ENCODE data around the gene EVL. TPM values are rescaled to one million over a fixed set of nuclear protein-coding genes. Genes with fewer than 3 reads are reported as not detected.

Gene EVL
- total and polyA plus RNA-seq, 2 of the 8 experiments (the other 6 are each of a cell fraction or from before 2014, with no cell fraction given): 30.7 to 64.6 TPM

GRCh38 chr14:100059438-100059781 lies 5.8 kb upstream of the EVL start:
- no peak overlapping the region for H2BK12ac ChIP-seq (ENCODE audit: low read depth, low read length)
- FAIRE-seq (no peak), DNase-seq (ENCODE audit: low read depth in 1 of 2, low spot score in 2 of 2) (no peak)
- H3K27ac ChIP-seq (ENCODE audit: low read depth, low read length): no peak overlapping the region
- H3K9ac ChIP-seq (replicated peaks in 1 of 4; ENCODE audit: extremely low read depth in 1 of 4, low read depth in 3 of 4, low read length in 3 of 4): no peak overlapping the region
- ChIA-PET CTCF (ENCODE audit: partially characterized antibody) (interaction anchor here (0.6 to 5.1 kb wide), 4 partner anchors 12 to 49 kb away, joined by 3 to 21 read pairs (median 8); no protein-coding TSS in a partner anchor), POLR2A (ENCODE audit: partially characterized antibody) (interaction anchor here (1.2 kb wide), 1 partner anchor 16 kb away, joined by 3 read pairs; no protein-coding TSS in a partner anchor)
- no peaks in the 10 kb centered on the region for H3K27me3 ChIP-seq (replicated peaks in 1 of 4; ENCODE audit: control insufficient read depth in 3 of 4, extremely low read depth in 1 of 4, insufficient read depth in 3 of 4, low read length in 3 of 4)
- no peak overlapping the region for H3K23ac ChIP-seq (ENCODE audit: insufficient read length)
- no peak overlapping the region for H3K56ac ChIP-seq (replicated peaks; ENCODE audit: insufficient read length, low read depth, low read length)
- no peak overlapping the region for H3K4ac ChIP-seq (replicated peaks; ENCODE audit: insufficient read length, low read depth, low read length)
- no peak overlapping the region for H4K8ac ChIP-seq (ENCODE audit: extremely low read depth, insufficient read depth, low read length)
- H4K20me1 ChIP-seq (replicated peaks in 1 of 2; ENCODE audit: control insufficient read depth in 1 of 2, insufficient read depth in 2 of 2, low read length in 2 of 2): peaks cover 0 to 2% of the 10 kb centered on the region in 2 experiments
- no peaks in the 10 kb centered on the region for H3K36me3 ChIP-seq (ENCODE audit: control insufficient read depth in 2 of 4, insufficient read depth in 4 of 4, low read length in 3 of 4)
- no peak overlapping the region for H3K4me3 ChIP-seq (ENCODE audit: extremely low read depth in 1 of 4, insufficient read depth in 2 of 4, low read depth in 3 of 4, low read length in 4 of 4)
- no peak for TF ChIP-seq ASH2L (IDR thresholded peaks at IDR 0.05; ENCODE audit: low read length)
- TF ChIP-seq ZNF274 (IDR thresholded peaks at IDR 0.05; ENCODE audit: borderline replicate concordance, extremely low read depth, low read length): no peak
- TF ChIP-seq NANOG (IDR thresholded peaks at IDR 0.05; ENCODE audit: insufficient read depth, low read depth, low read length, poor library complexity, severe bottlenecking): no peak
- TF ChIP-seq GTF2F1 (IDR thresholded peaks at IDR 0.05; ENCODE audit: borderline replicate concordance, low read depth, low read length): no peak
- TF ChIP-seq CEBPB (IDR thresholded peaks at IDR 0.05; ENCODE audit: low read depth, low read length): no peak
- no peak for TF ChIP-seq RFX5 (IDR thresholded peaks at IDR 0.05; ENCODE audit: borderline replicate concordance, low read depth, low read length)
- TF ChIP-seq, protein P1, sequence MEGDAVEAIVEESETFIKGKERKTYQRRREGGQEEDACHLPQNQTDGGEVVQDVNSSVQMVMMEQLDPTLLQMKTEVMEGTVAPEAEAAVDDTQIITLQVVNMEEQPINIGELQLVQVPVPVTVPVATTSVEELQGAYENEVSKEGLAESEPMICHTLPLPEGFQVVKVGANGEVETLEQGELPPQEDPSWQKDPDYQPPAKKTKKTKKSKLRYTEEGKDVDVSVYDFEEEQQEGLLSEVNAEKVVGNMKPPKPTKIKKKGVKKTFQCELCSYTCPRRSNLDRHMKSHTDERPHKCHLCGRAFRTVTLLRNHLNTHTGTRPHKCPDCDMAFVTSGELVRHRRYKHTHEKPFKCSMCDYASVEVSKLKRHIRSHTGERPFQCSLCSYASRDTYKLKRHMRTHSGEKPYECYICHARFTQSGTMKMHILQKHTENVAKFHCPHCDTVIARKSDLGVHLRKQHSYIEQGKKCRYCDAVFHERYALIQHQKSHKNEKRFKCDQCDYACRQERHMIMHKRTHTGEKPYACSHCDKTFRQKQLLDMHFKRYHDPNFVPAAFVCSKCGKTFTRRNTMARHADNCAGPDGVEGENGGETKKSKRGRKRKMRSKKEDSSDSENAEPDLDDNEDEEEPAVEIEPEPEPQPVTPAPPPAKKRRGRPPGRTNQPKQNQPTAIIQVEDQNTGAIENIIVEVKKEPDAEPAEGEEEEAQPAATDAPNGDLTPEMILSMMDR (IDR thresholded peaks at IDR 0.05; ENCODE audit: control extremely low read depth in 1 of 3, insufficient read depth in 1 of 3, low read depth in 1 of 3, low read length in 3 of 3): no peak
- TF ChIP-seq RNF2 (IDR thresholded peaks at IDR 0.05; ENCODE audit: borderline replicate concordance, low read depth, low read length, missing control alignments, poor library complexity, severe bottlenecking): no peak
- no peaks in the 10 kb centered on the region for H3K9me3 ChIP-seq (ENCODE audit: insufficient read depth in 2 of 2, low read depth in 1 of 2, low read length in 1 of 2)
- no peak overlapping the region for H2BK15ac ChIP-seq (ENCODE audit: low read length)
- H3K4me1 ChIP-seq (replicated peaks in 1 of 4; ENCODE audit: control insufficient read depth in 3 of 4, insufficient read depth in 4 of 4, low read length in 3 of 4): no peaks in the 10 kb centered on the region
- H4K91ac ChIP-seq (replicated peaks; ENCODE audit: insufficient read length, low read length): no peak overlapping the region
- H3K14ac ChIP-seq (ENCODE audit: insufficient read length): no peak overlapping the region
- no peak overlapping the region for H3K4me2 ChIP-seq (ENCODE audit: insufficient read depth in 1 of 2, low read depth in 2 of 2, low read length in 2 of 2)
- H2AFZ ChIP-seq (ENCODE audit: low read length): no peak overlapping the region
- H2BK120ac ChIP-seq (replicated peaks; ENCODE audit: low read depth, low read length): no peak overlapping the region
- no peak overlapping the region for H4K5ac ChIP-seq (ENCODE audit: insufficient read length, low read depth, low read length)
- H3K79me1 ChIP-seq (ENCODE audit: low read depth, low read length): peaks cover 2% of the 10 kb centered on the region; the same call in 1 of the 2 replicates
- WGBS, 2 experiments (ENCODE audit: extremely low coverage in 1 of 2, insufficient coverage in 1 of 2, insufficient read length in 1 of 2, insufficient replicate concordance in 2 of 2, low coverage in 1 of 2, low lambda C conversion rate in 2 of 2, missing lambda C conversion rate in 1 of 2): 81% methylated on average over 3 of the region's 3 CpGs; no CpG with 5 or more reads in 1 of the 2 experiments
- H3K18ac ChIP-seq (ENCODE audit: extremely low read depth, low read length): no peak overlapping the region
- H2AK5ac ChIP-seq (ENCODE audit: low read depth, low read length): no peak overlapping the region
- H2BK20ac ChIP-seq (ENCODE audit: low read length): no peak overlapping the region
- H3K79me2 ChIP-seq (ENCODE audit: control insufficient read depth in 1 of 2, insufficient read depth in 2 of 2, low read length in 2 of 2): no peaks in the 10 kb centered on the region
- H2BK5ac ChIP-seq (ENCODE audit: low read depth, low read length): no peak overlapping the region
- H3K23me2 ChIP-seq (ENCODE audit: low read depth, low read length): no peaks in the 10 kb centered on the region

Data from H1 (cell line).